Astrocyte (in vitro differentiated cells and primary cell): ENCODE data around the gene F7.

Experiments used
- CTCF ChIP-seq: IDR thresholded peaks from 2 replicates; pipeline ENCODE4 v1.5.1; 2011; ENCODE audit warnings: low read depth, mild to moderate bottlenecking, inconsistent platforms, low read length, moderate library complexity; ENCODE audit not compliant: insufficient read depth
- EZH2 ChIP-seq: IDR thresholded peaks from 2 replicates; pipeline ENCODE4 v1.6.1; 2012; ENCODE audit warnings: mild to moderate bottlenecking, low read length, inconsistent platforms; ENCODE audit not compliant: insufficient read depth

- TF ChIP-seq CTCF (no peak), EZH2 (no peak)
Measured at GRCh38 chr13:113066142-113066455, 39.5 kb upstream of the F7 start.
